GM12801 (cell line): ENCODE data around the gene PNLIPRP1.

Source experiments
- TF ChIP-seq, protein P1 (sequence below): IDR thresholded peaks from one replicate; pipeline ENCODE4 v1.5.1; 2011; ENCODE audit warnings: control low read depth; ENCODE audit not compliant: insufficient read length; ENCODE audit errors: extremely low read depth

PNLIPRP1 gene

DNA sequence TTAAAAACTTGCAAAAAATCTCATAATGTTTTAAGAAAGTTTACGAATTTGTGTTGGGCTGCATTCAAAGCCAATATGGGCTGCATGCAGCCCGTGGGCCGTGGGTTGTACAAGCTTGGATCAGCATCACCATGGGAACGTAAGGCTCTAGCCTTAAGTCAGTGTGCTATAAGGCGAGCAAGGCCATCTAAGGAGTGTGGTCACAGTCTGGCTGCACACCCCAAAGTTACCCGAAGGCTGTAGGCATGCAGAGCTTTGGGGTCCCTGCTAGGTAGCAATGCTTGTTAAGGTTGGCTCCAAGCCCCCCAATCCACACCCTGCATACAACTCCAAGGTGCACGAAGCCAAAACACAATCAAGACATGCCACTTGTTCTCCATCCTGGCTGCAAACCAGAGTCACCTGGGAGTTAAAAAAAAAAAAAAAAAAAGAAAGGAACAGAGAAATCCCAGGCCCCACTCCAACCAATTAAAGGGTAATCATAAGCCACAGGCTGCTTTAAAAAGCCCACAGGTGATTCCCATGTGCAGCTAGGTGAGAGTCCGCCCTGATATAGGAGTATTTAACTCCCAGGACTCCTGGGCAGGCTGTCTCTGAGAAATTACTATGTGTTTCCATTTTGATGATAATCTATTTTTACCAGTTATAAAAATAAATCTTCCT, 21.5 kb downstream of the PNLIPRP1 start:
- TF ChIP-seq, protein P1, sequence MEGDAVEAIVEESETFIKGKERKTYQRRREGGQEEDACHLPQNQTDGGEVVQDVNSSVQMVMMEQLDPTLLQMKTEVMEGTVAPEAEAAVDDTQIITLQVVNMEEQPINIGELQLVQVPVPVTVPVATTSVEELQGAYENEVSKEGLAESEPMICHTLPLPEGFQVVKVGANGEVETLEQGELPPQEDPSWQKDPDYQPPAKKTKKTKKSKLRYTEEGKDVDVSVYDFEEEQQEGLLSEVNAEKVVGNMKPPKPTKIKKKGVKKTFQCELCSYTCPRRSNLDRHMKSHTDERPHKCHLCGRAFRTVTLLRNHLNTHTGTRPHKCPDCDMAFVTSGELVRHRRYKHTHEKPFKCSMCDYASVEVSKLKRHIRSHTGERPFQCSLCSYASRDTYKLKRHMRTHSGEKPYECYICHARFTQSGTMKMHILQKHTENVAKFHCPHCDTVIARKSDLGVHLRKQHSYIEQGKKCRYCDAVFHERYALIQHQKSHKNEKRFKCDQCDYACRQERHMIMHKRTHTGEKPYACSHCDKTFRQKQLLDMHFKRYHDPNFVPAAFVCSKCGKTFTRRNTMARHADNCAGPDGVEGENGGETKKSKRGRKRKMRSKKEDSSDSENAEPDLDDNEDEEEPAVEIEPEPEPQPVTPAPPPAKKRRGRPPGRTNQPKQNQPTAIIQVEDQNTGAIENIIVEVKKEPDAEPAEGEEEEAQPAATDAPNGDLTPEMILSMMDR = no peak

DNA sequence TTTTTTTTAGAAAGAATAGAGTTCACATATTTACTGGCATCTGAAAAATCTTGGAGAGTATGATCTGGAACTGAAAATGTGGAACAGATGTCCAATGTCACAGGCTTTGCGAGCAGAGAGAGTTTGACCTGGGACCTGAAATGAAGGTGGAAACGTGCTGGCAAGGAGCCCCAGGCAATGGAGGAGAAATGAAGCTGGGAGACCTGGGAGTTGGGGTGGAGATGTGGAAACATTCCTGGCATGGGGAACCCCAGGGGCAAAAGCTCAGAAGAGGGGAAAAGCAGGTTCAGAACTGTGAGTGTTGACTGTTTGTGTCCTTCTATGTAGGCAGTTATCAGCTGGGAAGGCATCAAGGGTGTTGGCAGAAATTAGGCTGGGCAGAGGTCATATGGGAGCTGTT, 22.7 kb downstream of the PNLIPRP1 start:
- TF ChIP-seq, protein P1 = no peak

DNA sequence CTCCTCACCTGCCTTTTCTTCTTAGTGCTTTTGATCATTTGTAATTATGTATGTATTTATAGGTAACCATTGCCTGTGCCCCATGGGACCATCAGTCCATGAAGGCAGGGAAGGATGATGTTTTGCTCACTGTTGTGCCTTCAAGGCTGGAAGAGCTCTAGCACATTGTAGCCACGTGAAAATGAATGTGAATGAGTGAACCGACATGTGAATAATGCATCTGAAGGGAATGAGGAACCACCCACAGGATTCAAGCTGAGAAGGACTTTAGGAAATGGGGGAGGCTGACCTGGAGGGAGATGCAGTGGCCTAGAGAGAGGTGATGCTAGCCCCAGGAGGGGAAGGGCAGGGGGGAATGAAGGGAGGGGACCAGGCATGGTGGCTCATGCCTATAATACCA, 24.0 kb downstream of the PNLIPRP1 start:
- TF ChIP-seq, protein P1 = no peak

DNA sequence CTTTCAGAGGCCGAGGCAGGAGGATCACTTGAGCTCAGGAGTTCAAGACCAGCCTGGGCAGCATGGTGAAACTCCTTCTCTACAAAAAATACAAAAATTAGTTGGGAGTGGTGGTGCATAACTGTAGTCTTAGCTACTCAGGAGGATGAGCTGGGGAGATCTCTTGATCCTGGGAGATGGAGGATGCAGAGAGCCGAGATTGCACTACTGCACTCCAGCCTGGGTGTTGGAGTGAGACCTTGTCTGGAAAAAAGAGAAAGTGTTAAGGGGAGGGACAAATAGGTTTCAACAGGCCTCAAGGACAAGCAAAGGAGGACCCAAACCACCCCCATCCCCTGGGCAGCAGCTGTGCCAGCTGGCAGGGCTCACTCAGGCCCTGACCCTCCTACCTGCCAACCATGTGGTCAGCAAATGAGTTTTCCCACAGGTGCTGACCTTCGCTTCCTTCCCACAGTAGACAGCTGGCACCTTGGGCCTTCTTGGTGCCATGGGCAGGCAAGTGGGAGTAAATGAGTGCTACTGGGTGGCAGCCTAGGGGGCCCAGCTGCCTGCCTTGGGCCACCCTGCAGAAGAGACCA, 24.5 kb downstream of the PNLIPRP1 start:
- TF ChIP-seq, protein P1 = no peak

DNA sequence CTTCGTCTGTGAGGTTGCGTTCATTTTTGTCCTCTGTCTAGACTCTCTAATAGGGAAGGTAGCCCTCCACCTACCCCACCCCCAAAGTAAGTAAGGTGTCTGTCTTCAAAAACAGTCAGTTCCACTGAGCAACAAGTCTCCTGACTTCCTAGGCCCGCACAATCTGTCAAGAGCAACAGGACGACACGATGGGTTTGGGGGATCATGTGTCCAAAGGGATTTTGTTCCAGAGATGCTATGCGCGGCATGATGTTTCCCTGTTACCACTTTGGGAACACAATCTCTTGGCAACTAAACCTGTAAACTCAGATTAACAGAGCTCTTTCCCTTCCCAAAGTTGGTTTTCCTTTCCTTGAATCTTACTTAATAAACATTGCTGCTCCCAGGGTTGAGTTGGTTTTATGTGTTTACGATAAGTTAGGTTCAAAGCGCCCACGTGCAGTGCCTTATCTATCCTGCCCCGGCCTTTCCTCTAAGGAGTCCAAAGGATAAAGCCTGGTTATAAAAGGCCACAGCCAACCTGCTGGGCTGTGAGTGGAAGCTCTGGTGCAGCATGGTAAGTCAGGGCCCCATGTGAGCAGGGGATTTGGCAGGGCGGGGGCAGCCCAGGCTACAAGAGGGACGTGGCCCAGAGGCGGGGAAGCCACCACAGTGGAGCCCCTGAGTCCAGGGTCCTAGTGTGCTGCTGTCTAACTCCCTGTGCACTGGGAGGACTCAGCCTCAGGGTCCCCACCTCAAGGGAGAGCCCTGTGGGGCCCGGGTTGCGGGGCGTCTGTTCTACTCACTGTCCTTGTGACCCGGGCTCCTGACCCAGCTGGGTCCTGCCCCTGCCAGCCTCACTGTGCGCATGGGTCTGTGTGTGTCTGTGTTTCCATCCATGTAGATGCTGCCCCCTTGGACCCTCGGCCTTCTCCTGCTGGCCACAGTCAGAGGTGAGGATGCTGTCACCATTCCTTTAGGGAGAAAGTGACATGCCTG, 30.0 kb downstream of the PNLIPRP1 start, which contains the start of gene PNLIPRP2:
Gene PNLIPRP2, plus strand, starts transcription at position 531 of the 978 bp plus-strand sequence.
- TF ChIP-seq, protein P1 = no peak

DNA sequence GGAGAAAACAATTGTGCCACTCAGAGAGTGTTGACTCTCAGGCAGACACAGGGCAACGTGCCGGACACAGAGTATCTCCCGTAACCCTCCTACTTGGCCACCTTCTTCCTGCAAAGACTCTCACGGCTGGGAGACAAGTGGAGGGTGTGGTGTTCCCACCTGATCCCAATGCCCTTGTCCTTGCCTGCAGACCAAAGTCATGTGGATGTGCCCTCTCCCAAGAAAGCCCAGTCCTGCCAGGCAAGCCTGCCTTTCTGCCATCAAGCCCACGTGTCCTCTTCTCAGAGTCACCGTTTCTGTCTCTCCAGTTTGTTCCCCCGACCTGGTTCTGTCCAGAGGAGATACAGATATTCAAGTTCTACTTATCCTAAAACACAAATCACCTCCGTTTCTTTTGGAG, 30.7 kb downstream of the PNLIPRP1 start:
- TF ChIP-seq, protein P1 = no peak
